NCI-H146 treated with DMSO at 0.1 percent for 48 hours (cell line): ENCODE data around the gene SMARCA4.
"Not testable (repeated sequence)": the region's sequence is repeated elsewhere in the genome, so short reads cannot be mapped to it uniquely, and the experiment has no call there.

Source experiments
- DNase-seq: peaks from one replicate; lab custom pipeline; 2025; ENCODE audit not compliant: unreplicated experiment; lab: John Stamatoyannopoulos, UW

The SMARCA4 gene

GRCh38 chr19:11093689-11094238 lies 132.9 kb downstream of the SMARCA4 start:
- no peak for DNase-seq

GRCh38 chr19:11094520-11094894 lies 133.7 kb downstream of the SMARCA4 start:
- DNase-seq = no peak

GRCh38 chr19:11096210-11096841 lies 135.5 kb downstream of the SMARCA4 start:
- no peak for DNase-seq

GRCh38 chr19:11097367-11097766 lies 136.5 kb downstream of the SMARCA4 start:
- not testable (repeated sequence) for DNase-seq

GRCh38 chr19:11098327-11098726 lies 137.5 kb downstream of the SMARCA4 start:
- DNase-seq = no peak

GRCh38 chr19:11098861-11099260 lies 138.0 kb downstream of the SMARCA4 start:
- DNase-seq = no peak

GRCh38 chr19:11100049-11100448 lies 139.2 kb downstream of the SMARCA4 start:
- DNase-seq = no peak

- no peak for DNase-seq
These were observed 140.2 kb downstream of the SMARCA4 start for GRCh38 chr19:11101057-11101456.

GRCh38 chr19:11102944-11103343 lies 142.1 kb downstream of the SMARCA4 start:
- no peak for DNase-seq

- not testable (repeated sequence) for DNase-seq
These were observed 142.8 kb downstream of the SMARCA4 start for GRCh38 chr19:11103667-11104066.

- DNase-seq = no peak
These were observed 144.3 kb downstream of the SMARCA4 start for GRCh38 chr19:11105014-11105636.

GRCh38 chr19:11106477-11106876 lies 145.6 kb downstream of the SMARCA4 start:
- DNase-seq = no peak

GRCh38 chr19:11108746-11109145 lies 147.9 kb downstream of the SMARCA4 start:
- no peak for DNase-seq

GRCh38 chr19:11111117-11111770 lies 150.4 kb downstream of the SMARCA4 start:
- no peak for DNase-seq

- DNase-seq = no peak
These were observed 150.9 kb downstream of the SMARCA4 start for GRCh38 chr19:11111771-11112144.
